Measurements from ENCODE around the gene USP6NL.
A peak's percentile ranks its signal among the peaks of the same experiment; 100 is the strongest.
"Not testable (repeated sequence)": the region's sequence is repeated elsewhere in the genome, so short reads cannot be mapped to it uniquely, and the experiment has no call there.

Gene USP6NL

GRCh38 chr10:11611248-11612020, at the start of gene USP6NL:
USP6NL (minus strand) TSS chr10:11611650; CDS start chr10:11597634, 14,016 bp downstream.
- DNase-seq = peak; percentile 63

GRCh38 chr10:11658801-11659368, 47.4 kb upstream of the USP6NL start:
- DNase-seq = no peak

- DNase-seq = no peak
Measured at GRCh38 chr10:11655836-11656235, 44.4 kb upstream of the USP6NL start.

- DNase-seq = no peak
Measured at GRCh38 chr10:11654659-11655058, 43.2 kb upstream of the USP6NL start.

GRCh38 chr10:11653758-11654471, 42.5 kb upstream of the USP6NL start:
- DNase-seq = no peak

GRCh38 chr10:11647676-11648075, 36.2 kb upstream of the USP6NL start:
- DNase-seq = no peak

GRCh38 chr10:11646450-11646849, 35.0 kb upstream of the USP6NL start:
- no peak for DNase-seq

GRCh38 chr10:11643039-11643438, 31.6 kb upstream of the USP6NL start:
- no peak for DNase-seq

GRCh38 chr10:11642566-11642965, 31.1 kb upstream of the USP6NL start:
- no peak for DNase-seq

- DNase-seq = no peak
Measured at GRCh38 chr10:11639849-11640764, 28.7 kb upstream of the USP6NL start.

GRCh38 chr10:11639362-11639761, 27.9 kb upstream of the USP6NL start:
- no peak for DNase-seq

GRCh38 chr10:11638055-11638698, 26.7 kb upstream of the USP6NL start:
- DNase-seq = no peak

GRCh38 chr10:11636697-11637303, 25.4 kb upstream of the USP6NL start:
- no peak for DNase-seq

- peak; percentile 23 for DNase-seq
Measured at GRCh38 chr10:11631890-11632587, 20.6 kb upstream of the USP6NL start.

- no peak for DNase-seq
Measured at GRCh38 chr10:11631291-11631690, 19.8 kb upstream of the USP6NL start.

GRCh38 chr10:11629731-11630130, 18.3 kb upstream of the USP6NL start:
- no peak for DNase-seq

- not testable (repeated sequence) for DNase-seq
Measured at GRCh38 chr10:11627941-11628340, 16.5 kb upstream of the USP6NL start.

- no peak for DNase-seq
Measured at GRCh38 chr10:11626071-11626470, 14.6 kb upstream of the USP6NL start.

- DNase-seq = no peak
Measured at GRCh38 chr10:11625019-11625735, 13.7 kb upstream of the USP6NL start.

- no peak for DNase-seq
Measured at GRCh38 chr10:11617233-11617632, 5.8 kb upstream of the USP6NL start.

GRCh38 chr10:11616021-11616420, 4.6 kb upstream of the USP6NL start:
- no peak for DNase-seq

Measured in activated naive CD4-positive, alpha-beta T cell treated with Interleukin-2 at 50 U/mL for 16 hours (primary cell).